ENCODE results near the gene MEI4. TPM values are rescaled to one million over a fixed set of nuclear protein-coding genes. Genes with fewer than 3 reads are reported as not detected.

Gene MEI4
- total and polyA plus RNA-seq, 10 of the 15 experiments (the other 5 are each of a cell fraction or from before 2014, with no cell fraction given), result 0.03 to 0.04 (median 0.03) TPM; not detected in 7

DNA sequence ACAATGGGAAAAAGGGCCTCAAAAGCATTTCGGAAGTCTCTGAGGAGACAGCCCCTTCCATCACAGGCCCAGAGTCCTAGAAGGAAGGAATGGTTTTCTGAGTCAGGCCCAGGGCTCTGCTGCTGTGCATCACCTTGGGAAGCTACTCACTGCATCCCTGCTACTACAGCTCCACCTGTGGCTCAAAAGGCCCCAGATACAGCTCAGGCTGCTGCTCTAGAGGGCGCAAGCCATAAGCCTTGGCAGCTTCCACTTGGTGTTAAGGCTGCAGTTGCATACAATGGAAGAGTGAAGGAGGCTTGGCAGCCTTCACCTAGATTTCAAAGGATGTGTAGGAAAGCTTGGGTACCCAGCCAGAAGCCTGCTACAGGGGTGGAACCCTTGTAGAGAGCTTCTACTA, 54.8 kb downstream of the MEI4 start:
- SMC1A ChIA-PET (ENCODE audit: uncharacterized antibody, unreplicated experiment), result interaction anchor here (1.0 to 1.1 kb wide), 2 partner anchors 90 to 238 kb away, joined by 3 read pairs; no protein-coding TSS in a partner anchor
- no TSS peak for BruUV-seq (replicated peaks)
- Histone ChIP-seq H3K79me2 (ENCODE audit: control insufficient read depth, insufficient read depth, low read length) (no peaks in the 10 kb centered on the region), H3K27me3 (replicated peaks in 1 of 2; ENCODE audit: control insufficient read depth in 2 of 2, insufficient read depth in 2 of 2, low read length in 1 of 2) (no peaks in the 10 kb centered on the region), H3K9ac (ENCODE audit: control insufficient read depth, insufficient read depth, low read length) (no peak overlapping the region), H4K20me1 (ENCODE audit: control insufficient read depth, insufficient read depth) (no peaks in the 10 kb centered on the region), H3K27ac (ENCODE audit: control insufficient read depth, insufficient read depth) (no peak overlapping the region), H3K4me3 (no peak overlapping the region), H3K4me2 (ENCODE audit: control insufficient read depth, insufficient read depth) (no peak overlapping the region), H2AFZ (ENCODE audit: control insufficient read depth, low read depth, low read length) (no peak overlapping the region), H3K36me3 (ENCODE audit: control insufficient read depth in 2 of 2, insufficient read depth in 2 of 2, low read length in 1 of 2) (no peaks in the 10 kb centered on the region), H3K4me1 (ENCODE audit: control insufficient read depth, insufficient read depth, low read length) (no peaks in the 10 kb centered on the region), H3K9me3 (replicated peaks; ENCODE audit: control insufficient read depth, insufficient read depth, low read length) (no peaks in the 10 kb centered on the region)
- CTCF ChIA-PET, result interaction anchor here (1.0 to 1.2 kb wide), 2 partner anchors 72 to 179 kb away, joined by 3 to 4 read pairs; no protein-coding TSS in a partner anchor
- intact Hi-C loops (cut with micrococcal nuclease; ENCODE audit: unreplicated experiment), result no loop called here
- POLR2A ChIA-PET, result no interaction called here
- no peak for ATAC-seq
- no peak for FAIRE-seq
- no peak for DNase-seq (ENCODE audit: low read depth, low spot score)
- TF ChIP-seq, protein P1, sequence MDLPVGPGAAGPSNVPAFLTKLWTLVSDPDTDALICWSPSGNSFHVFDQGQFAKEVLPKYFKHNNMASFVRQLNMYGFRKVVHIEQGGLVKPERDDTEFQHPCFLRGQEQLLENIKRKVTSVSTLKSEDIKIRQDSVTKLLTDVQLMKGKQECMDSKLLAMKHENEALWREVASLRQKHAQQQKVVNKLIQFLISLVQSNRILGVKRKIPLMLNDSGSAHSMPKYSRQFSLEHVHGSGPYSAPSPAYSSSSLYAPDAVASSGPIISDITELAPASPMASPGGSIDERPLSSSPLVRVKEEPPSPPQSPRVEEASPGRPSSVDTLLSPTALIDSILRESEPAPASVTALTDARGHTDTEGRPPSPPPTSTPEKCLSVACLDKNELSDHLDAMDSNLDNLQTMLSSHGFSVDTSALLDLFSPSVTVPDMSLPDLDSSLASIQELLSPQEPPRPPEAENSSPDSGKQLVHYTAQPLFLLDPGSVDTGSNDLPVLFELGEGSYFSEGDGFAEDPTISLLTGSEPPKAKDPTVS (IDR thresholded peaks at IDR 0.05; ENCODE audit: low read depth, low read length), result no peak
- no peak for TF ChIP-seq POLR2AphosphoS5 (IDR thresholded peaks at IDR 0.05; ENCODE audit: low read length)
- TF ChIP-seq, protein P2, sequence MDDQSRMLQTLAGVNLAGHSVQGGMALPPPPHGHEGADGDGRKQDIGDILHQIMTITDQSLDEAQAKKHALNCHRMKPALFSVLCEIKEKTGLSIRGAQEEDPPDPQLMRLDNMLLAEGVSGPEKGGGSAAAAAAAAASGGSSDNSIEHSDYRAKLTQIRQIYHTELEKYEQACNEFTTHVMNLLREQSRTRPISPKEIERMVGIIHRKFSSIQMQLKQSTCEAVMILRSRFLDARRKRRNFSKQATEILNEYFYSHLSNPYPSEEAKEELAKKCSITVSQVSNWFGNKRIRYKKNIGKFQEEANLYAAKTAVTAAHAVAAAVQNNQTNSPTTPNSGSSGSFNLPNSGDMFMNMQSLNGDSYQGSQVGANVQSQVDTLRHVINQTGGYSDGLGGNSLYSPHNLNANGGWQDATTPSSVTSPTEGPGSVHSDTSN (IDR thresholded peaks at IDR 0.05; ENCODE audit: insufficient replicate concordance, low read depth, low read length), result no peak
- TF ChIP-seq POLR2AphosphoS2 (IDR thresholded peaks at IDR 0.05; ENCODE audit: low read depth, low read length), result no peak
- no peak for TF ChIP-seq HDAC6 (IDR thresholded peaks at IDR 0.05; ENCODE audit: unreplicated experiment)
- TF ChIP-seq, protein P3, sequence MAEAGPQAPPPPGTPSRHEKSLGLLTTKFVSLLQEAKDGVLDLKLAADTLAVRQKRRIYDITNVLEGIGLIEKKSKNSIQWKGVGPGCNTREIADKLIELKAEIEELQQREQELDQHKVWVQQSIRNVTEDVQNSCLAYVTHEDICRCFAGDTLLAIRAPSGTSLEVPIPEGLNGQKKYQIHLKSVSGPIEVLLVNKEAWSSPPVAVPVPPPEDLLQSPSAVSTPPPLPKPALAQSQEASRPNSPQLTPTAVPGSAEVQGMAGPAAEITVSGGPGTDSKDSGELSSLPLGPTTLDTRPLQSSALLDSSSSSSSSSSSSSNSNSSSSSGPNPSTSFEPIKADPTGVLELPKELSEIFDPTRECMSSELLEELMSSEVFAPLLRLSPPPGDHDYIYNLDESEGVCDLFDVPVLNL (IDR thresholded peaks at IDR 0.05; ENCODE audit: low read depth, low read length), result no peak
- no peak for TF ChIP-seq SUPT20H (IDR thresholded peaks at IDR 0.05; ENCODE audit: borderline replicate concordance, control insufficient read depth, low read depth, low read length)
- TF ChIP-seq, protein P4, sequence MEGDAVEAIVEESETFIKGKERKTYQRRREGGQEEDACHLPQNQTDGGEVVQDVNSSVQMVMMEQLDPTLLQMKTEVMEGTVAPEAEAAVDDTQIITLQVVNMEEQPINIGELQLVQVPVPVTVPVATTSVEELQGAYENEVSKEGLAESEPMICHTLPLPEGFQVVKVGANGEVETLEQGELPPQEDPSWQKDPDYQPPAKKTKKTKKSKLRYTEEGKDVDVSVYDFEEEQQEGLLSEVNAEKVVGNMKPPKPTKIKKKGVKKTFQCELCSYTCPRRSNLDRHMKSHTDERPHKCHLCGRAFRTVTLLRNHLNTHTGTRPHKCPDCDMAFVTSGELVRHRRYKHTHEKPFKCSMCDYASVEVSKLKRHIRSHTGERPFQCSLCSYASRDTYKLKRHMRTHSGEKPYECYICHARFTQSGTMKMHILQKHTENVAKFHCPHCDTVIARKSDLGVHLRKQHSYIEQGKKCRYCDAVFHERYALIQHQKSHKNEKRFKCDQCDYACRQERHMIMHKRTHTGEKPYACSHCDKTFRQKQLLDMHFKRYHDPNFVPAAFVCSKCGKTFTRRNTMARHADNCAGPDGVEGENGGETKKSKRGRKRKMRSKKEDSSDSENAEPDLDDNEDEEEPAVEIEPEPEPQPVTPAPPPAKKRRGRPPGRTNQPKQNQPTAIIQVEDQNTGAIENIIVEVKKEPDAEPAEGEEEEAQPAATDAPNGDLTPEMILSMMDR (IDR thresholded peaks at IDR 0.05 in 2 of 3, conservative IDR thresholded peaks at IDR 0.05 in 1 of 3; ENCODE audit: control insufficient read depth in 2 of 3, extremely low read depth in 1 of 3, insufficient read depth in 1 of 3, low read depth in 3 of 3, low read length in 3 of 3), result peak in 1 of 3 experiments; percentile 3; a peak in 1 of 6 replicates
- RAD21 ChIA-PET (ENCODE audit: unreplicated experiment), result interaction anchor here (1.2 kb wide), 1 partner anchor 241 kb away, joined by 3 read pairs; no protein-coding TSS in a partner anchor
- 3% methylated on average over 2 of the region's 2 CpGs for WGBS (ENCODE audit: insufficient coverage, insufficient replicate concordance, low lambda C conversion rate, missing lambda C conversion rate)
- in situ Hi-C loops (cut with MboI), result no loop called here

Data from GM12878 (cell line).